ENCODE data around the gene TNFRSF4. TPM values are rescaled to one million over a fixed set of nuclear protein-coding genes. Genes with fewer than 3 reads are reported as not detected.

The TNFRSF4 gene
- total and polyA plus RNA-seq, 2 of the 13 experiments (the other 11 are each of a cell fraction or from before 2014, with no cell fraction given), result not detected

DNA sequence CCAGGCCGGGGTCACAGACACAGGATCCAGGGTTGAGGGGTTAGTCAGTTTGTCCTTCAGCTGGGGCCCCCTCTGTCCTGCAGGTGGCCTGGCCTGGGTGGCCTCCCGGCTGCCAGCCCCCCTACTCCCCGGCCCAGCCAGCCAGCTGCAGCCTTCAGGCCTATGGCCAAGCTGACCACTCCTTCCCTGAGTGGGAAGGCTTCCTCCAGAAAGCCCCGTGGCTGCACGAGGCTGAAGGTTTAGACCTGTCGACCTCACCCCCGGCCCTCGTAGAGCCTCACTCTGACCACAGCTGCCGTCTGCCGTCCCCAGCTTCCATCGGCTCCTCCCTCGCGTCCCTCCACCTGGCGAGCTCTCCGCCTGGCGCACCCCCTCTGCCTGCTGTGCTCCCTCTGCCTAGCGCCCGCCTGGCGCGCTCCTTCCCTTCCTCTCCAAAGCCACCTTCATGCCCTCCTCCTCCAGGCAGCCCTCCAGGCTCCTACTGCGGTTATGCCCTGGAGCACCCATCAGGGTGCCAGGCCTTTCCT, 30.7 kb downstream of the TNFRSF4 start:
- ATAC-seq (no peak), FAIRE-seq (no peak), DNase-seq (ENCODE audit: low spot score) (no peak)
- H3K9me3 ChIP-seq (ENCODE audit: low read length), result no peaks in the 10 kb centered on the region
- no peaks in the 10 kb centered on the region for H3K36me3 ChIP-seq (replicated peaks in 1 of 2; ENCODE audit: control insufficient read depth in 1 of 2, insufficient read depth in 2 of 2, low read length in 2 of 2)
- peaks cover 22% of the 10 kb centered on the region for H3K4me1 ChIP-seq (ENCODE audit: insufficient read depth, low read length)
- peaks cover 8 to 71% of the 10 kb centered on the region in 2 experiments; a peak in 4 of 5 replicates for H3K27me3 ChIP-seq (ENCODE audit: control insufficient read depth in 1 of 2, insufficient read depth in 2 of 2, low read length in 2 of 2)
- no peak overlapping the region for H3K27ac ChIP-seq (ENCODE audit: extremely low read length, insufficient read depth, low read length)
- ChIA-PET CTCF (ENCODE audit: low intra/inter-chr PET ratio, low total read pairs) (no interaction called here), POLR2A (no interaction called here)
- no peak overlapping the region for H2AFZ ChIP-seq (ENCODE audit: low read length)
- BruUV-seq (replicated peaks), result no TSS peak
- TF ChIP-seq ATAD3A (CRISPR knock-in tag; IDR thresholded peaks at IDR 0.05) (no peak), ZFP36 (IDR thresholded peaks at IDR 0.05; ENCODE audit: borderline replicate concordance, low read depth, low read length, partially characterized antibody) (peak; percentile 31), CBX1 (IDR thresholded peaks at IDR 0.05; ENCODE audit: low read depth) (no peak)
- TF ChIP-seq, protein P1, sequence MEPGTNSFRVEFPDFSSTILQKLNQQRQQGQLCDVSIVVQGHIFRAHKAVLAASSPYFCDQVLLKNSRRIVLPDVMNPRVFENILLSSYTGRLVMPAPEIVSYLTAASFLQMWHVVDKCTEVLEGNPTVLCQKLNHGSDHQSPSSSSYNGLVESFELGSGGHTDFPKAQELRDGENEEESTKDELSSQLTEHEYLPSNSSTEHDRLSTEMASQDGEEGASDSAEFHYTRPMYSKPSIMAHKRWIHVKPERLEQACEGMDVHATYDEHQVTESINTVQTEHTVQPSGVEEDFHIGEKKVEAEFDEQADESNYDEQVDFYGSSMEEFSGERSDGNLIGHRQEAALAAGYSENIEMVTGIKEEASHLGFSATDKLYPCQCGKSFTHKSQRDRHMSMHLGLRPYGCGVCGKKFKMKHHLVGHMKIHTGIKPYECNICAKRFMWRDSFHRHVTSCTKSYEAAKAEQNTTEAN (CRISPR knock-in tag; conservative IDR thresholded peaks at IDR 0.05), result no peak
- in situ Hi-C loops (cut with HindIII; ENCODE audit: extremely low pct_ligation_motif_present, low pct_unique_long_range_greater_than_20kb), result no loop called here
- no peaks in the 10 kb centered on the region for H3K79me2 ChIP-seq (ENCODE audit: insufficient read depth, low read length)
- H3K4me3 ChIP-seq (replicated peaks in 1 of 3; ENCODE audit: insufficient read depth in 1 of 3, low read depth in 2 of 3, low read length in 3 of 3), result no peak overlapping the region
- WGBS (ENCODE audit: low lambda C conversion rate), result 54% methylated on average over 20 of the region's 21 CpGs
- H4K20me1 ChIP-seq (ENCODE audit: insufficient read depth, low read length), result no peaks in the 10 kb centered on the region
- intact Hi-C loops (cut with micrococcal nuclease; ENCODE audit: unreplicated experiment), result no loop called here
- no peak overlapping the region for H3K4me2 ChIP-seq (ENCODE audit: low read depth, low read length)
- H3K9ac ChIP-seq (ENCODE audit: insufficient read depth, low read depth, low read length), result no peak overlapping the region

DNA sequence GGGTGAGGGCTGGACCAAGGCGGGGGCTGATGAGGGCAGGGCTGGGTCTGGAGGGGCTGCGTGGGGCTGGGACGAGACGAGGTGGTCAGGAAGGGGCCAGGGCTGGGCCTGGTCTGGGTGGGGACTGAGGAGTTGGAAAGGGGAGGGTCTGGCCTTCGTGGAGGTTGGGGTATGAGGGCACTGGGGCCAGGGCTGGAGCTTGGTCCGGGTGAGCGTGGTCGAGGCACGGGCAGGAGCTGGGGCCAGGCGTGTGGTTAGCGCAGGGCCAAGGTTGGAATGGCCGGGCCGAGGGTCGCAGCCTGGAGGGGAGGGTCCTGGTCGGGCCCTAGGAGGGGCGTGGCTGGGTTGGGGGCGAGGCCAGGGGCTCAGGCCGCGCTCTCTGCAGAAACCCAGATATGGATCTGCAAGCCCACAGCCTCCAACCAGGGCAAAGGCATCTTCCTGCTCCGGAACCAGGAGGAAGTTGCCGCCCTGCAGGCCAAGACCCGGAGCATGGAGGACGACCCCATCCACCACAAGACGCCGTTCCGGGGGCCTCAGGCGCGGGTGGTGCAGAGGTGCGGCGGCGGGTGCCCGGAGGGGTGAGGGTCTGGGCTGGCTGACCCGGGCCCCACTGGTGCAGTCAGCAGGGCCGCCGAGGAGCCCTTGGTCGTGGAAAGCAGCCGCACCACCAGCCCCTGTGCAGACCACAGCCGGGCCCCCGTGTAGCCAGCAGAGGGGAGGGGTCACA, 31.3 kb downstream of the TNFRSF4 start:
- DNase-seq (ENCODE audit: low spot score) (no peak), FAIRE-seq (no peak), ATAC-seq (no peak)
- Histone ChIP-seq H3K4me3 (replicated peaks in 1 of 3; ENCODE audit: insufficient read depth in 1 of 3, low read depth in 2 of 3, low read length in 3 of 3) (no peak overlapping the region), H3K4me2 (ENCODE audit: low read depth, low read length) (no peak overlapping the region), H3K9me3 (ENCODE audit: low read length) (no peaks in the 10 kb centered on the region), H3K27ac (ENCODE audit: extremely low read length, insufficient read depth, low read length) (no peak overlapping the region), H3K36me3 (replicated peaks in 1 of 2; ENCODE audit: control insufficient read depth in 1 of 2, insufficient read depth in 2 of 2, low read length in 2 of 2) (no peaks in the 10 kb centered on the region), H3K27me3 (ENCODE audit: control insufficient read depth in 1 of 2, insufficient read depth in 2 of 2, low read length in 2 of 2) (peaks cover 12 to 78% of the 10 kb centered on the region in 2 experiments), H3K4me1 (ENCODE audit: insufficient read depth, low read length) (peaks cover 22% of the 10 kb centered on the region), H2AFZ (ENCODE audit: low read length) (no peak overlapping the region), H4K20me1 (ENCODE audit: insufficient read depth, low read length) (no peaks in the 10 kb centered on the region), H3K79me2 (ENCODE audit: insufficient read depth, low read length) (no peaks in the 10 kb centered on the region), H3K9ac (ENCODE audit: insufficient read depth, low read depth, low read length) (no peak overlapping the region)
- in situ Hi-C loops (cut with HindIII; ENCODE audit: extremely low pct_ligation_motif_present, low pct_unique_long_range_greater_than_20kb), result no loop called here
- BruUV-seq (replicated peaks), result no TSS peak
- 47% methylated on average over 15 of the region's 39 CpGs for WGBS (ENCODE audit: low lambda C conversion rate)
- POLR2A ChIA-PET, result no interaction called here
- CTCF ChIA-PET (ENCODE audit: low intra/inter-chr PET ratio, low total read pairs), result no interaction called here
- intact Hi-C loops (cut with micrococcal nuclease; ENCODE audit: unreplicated experiment), result no loop called here
- TF ChIP-seq, protein P2, sequence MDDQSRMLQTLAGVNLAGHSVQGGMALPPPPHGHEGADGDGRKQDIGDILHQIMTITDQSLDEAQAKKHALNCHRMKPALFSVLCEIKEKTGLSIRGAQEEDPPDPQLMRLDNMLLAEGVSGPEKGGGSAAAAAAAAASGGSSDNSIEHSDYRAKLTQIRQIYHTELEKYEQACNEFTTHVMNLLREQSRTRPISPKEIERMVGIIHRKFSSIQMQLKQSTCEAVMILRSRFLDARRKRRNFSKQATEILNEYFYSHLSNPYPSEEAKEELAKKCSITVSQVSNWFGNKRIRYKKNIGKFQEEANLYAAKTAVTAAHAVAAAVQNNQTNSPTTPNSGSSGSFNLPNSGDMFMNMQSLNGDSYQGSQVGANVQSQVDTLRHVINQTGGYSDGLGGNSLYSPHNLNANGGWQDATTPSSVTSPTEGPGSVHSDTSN (CRISPR knock-in tag; IDR thresholded peaks at IDR 0.05; ENCODE audit: borderline replicate concordance), result no peak
- no peak for TF ChIP-seq RFXAP (CRISPR knock-in tag; IDR thresholded peaks at IDR 0.05; ENCODE audit: borderline replicate concordance)
- TF ChIP-seq, protein P3, sequence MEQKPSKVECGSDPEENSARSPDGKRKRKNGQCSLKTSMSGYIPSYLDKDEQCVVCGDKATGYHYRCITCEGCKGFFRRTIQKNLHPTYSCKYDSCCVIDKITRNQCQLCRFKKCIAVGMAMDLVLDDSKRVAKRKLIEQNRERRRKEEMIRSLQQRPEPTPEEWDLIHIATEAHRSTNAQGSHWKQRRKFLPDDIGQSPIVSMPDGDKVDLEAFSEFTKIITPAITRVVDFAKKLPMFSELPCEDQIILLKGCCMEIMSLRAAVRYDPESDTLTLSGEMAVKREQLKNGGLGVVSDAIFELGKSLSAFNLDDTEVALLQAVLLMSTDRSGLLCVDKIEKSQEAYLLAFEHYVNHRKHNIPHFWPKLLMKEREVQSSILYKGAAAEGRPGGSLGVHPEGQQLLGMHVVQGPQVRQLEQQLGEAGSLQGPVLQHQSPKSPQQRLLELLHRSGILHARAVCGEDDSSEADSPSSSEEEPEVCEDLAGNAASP (CRISPR knock-in tag; IDR thresholded peaks at IDR 0.05; ENCODE audit: borderline replicate concordance), result no peak
- TF ChIP-seq, protein P4, sequence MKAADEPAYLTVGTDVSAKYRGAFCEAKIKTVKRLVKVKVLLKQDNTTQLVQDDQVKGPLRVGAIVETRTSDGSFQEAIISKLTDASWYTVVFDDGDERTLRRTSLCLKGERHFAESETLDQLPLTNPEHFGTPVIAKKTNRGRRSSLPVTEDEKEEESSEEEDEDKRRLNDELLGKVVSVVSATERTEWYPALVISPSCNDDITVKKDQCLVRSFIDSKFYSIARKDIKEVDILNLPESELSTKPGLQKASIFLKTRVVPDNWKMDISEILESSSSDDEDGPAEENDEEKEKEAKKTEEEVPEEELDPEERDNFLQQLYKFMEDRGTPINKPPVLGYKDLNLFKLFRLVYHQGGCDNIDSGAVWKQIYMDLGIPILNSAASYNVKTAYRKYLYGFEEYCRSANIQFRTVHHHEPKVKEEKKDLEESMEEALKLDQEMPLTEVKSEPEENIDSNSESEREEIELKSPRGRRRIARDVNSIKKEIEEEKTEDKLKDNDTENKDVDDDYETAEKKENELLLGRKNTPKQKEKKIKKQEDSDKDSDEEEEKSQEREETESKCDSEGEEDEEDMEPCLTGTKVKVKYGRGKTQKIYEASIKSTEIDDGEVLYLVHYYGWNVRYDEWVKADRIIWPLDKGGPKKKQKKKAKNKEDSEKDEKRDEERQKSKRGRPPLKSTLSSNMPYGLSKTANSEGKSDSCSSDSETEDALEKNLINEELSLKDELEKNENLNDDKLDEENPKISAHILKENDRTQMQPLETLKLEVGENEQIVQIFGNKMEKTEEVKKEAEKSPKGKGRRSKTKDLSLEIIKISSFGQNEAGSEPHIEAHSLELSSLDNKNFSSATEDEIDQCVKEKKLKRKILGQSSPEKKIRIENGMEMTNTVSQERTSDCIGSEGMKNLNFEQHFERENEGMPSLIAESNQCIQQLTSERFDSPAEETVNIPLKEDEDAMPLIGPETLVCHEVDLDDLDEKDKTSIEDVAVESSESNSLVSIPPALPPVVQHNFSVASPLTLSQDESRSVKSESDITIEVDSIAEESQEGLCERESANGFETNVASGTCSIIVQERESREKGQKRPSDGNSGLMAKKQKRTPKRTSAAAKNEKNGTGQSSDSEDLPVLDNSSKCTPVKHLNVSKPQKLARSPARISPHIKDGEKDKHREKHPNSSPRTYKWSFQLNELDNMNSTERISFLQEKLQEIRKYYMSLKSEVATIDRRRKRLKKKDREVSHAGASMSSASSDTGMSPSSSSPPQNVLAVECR (CRISPR knock-in tag; IDR thresholded peaks at IDR 0.05; ENCODE audit: borderline replicate concordance), result no peak
